NCI-H460 (cell line): ENCODE measurements around the gene TXNDC12. TPM values are rescaled to one million over a fixed set of nuclear protein-coding genes. Genes with fewer than 3 reads are reported as not detected.
A peak's percentile ranks its signal among the peaks of the same experiment; 100 is the strongest.
"Not testable (repeated sequence)": the region's sequence is repeated elsewhere in the genome, so short reads cannot be mapped to it uniquely, and the experiment has no call there.

Experiments
- DNase-seq: peaks from one replicate; pipeline ENCODE4 v3.0.0-alpha.2; 2016; ENCODE audit warnings: low read depth; ENCODE audit errors: extremely low read depth
- polyA plus RNA-seq: library from polyadenylated mRNA; depleted of rRNA; stranded (reverse); fragments of >200 nt; gene quantifications from 2 replicates; pipeline ENCODE4 v1.2.3, GENCODE V29; 2014; cell fraction: nucleus; rRNA removed
- total RNA-seq: library from RNA; depleted of rRNA; stranded (reverse); fragments of >200 nt; shearing (Covaris generic); gene quantifications from 2 replicates; pipeline ENCODE4 v1.2.3, GENCODE V29; 2014; rRNA removed

Gene TXNDC12
- 89.1 and 101 TPM in 2 replicates for total RNA-seq
- polyA plus RNA-seq: 54.8 and 57.5 TPM in 2 replicates

DNA sequence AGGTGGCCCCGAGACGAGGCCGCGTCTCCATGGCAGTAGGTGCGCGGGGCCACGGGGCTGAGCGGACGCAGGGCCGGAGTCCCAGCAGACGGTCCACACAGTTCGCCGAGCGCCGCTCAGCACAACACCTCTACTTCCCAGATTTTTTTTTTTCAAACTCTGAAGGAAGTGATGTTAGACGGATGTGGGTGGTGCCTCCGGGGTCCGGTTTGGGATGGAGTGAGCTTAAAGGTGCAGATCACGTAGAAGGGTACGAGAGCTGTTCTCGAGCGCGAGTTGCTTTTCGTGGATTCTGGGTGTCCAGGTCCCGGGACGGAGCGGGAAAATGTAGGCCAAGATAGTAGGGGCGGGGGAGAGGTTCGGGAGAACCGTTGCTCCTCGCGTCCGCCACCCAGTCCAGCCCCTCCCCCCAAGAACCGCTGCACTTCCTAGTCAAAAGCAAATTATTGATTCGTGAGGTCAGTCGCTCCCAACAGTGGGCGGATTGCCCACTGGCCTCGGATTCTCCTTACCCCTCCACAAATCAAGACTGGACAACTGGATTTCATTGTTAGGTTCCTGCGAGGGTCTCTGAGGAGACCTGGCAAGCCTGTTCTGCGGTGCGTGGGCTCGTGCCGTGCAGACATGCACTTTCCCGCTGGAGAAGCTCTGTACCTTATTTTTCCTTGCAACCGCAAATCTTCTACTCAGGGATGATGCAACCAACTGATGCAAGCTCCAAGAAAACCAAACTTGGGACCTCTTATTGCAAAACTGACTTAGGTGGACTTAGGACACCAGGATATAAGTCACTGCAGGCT, at the start of gene TXNDC12:
Gene TXNDC12 (minus strand): TSS at position 126 of the 800 bp plus-strand sequence. CDS start 95 bp downstream, at position 31.
- peak; percentile 85 for DNase-seq

DNA sequence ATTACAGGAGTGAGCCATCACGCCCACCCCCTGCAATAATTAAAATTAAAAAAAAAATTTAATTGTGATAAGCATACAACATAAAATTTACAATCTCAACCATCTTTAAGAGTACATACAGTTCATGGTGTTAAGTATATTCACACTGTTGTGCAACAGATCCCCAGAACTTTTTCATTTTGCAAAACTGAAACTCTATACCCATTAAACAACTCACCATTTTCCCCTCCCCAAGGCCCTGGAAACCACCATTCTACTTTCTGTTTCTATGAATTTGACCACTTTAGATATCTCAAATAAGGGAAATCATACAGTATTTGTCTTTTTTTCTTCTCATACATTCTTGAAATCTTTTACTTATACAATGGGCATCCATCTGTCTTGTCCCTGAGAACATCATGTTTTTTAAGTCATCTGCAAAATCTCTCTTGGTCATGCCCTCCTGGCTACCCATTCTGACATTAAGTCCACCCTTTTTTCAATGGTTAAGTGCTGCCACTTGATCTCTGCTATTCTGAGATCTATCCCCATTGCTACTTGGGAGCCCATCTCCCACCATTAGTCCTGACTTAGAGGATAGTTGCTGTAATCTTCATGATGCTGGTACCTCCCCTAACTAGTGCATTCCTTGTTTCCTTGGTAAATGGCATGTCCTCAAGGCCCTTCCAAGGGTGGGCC, 47.5 kb upstream of the TXNDC12 start:
- no peak for DNase-seq

- no peak for DNase-seq
These were observed 43.3 kb upstream of the TXNDC12 start for GRCh38 chr1:52098139-52098871.

- DNase-seq: no peak
These were observed 41.2 kb upstream of the TXNDC12 start for GRCh38 chr1:52096216-52096615.

DNA sequence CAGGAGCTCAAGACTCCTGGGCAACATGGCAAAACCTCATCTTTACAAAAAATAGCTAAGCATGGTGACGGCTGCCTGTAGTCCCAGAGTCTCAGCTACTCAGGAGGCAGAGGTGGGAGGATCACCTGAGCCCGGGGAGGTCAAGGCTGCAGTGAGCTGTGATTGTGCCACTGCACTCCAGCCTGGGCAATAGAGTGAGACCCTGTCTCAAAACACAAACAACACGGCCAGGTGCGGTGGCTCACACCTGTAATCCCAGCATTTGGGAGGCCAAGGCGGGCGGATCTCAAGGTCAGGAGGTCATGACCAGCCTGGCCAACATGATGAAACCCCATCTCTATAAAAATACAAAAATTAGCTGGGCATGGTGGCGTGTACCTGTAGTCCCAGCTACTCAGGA, 39.3 kb upstream of the TXNDC12 start:
- DNase-seq: not testable (repeated sequence)

GRCh38 chr1:52087892-52088291, 32.9 kb upstream of the TXNDC12 start:
- DNase-seq: not testable (repeated sequence)

- DNase-seq: no peak
These were observed 25.0 kb upstream of the TXNDC12 start for GRCh38 chr1:52080014-52080415.

DNA sequence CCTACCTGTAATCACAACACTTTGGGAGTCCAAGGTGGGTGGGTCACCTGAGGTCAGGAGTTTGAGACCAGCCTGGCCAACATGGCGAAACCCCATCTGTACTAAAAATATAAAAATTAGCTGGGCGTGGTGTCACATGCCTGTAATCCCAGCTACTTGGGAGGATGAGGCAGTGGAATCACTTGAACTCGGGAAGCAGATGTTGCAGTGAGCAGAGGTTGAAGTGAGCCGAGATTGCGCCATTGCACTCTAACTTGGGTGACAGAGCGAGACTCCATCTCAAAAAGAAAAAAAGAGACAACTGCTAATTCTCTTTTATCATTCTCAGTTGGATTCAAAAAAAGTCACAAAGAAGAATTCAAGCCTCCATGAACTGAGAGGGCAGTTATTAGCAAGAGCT, 22.3 kb upstream of the TXNDC12 start:
- not testable (repeated sequence) for DNase-seq

DNA sequence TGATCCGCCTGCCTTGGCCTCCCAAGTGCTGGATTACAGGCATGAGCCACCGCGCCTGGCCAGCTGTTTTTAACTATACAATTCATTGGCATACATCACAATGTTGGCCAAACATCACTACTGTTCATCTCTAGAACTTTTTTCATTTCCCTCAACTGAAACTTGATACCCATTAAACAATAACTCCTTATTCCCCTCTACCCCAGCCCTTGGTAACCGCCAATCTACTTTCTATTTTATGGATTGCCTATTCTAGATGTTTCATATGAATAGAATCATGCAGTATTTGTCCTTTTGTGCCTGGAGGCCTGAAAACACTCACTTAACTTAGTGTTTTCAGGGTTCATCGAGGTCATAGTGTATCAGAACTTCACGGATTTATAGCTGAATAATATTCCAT, 17.3 kb upstream of the TXNDC12 start:
- no peak for DNase-seq

- no peak for DNase-seq
These were observed 15.7 kb upstream of the TXNDC12 start for GRCh38 chr1:52070704-52071103.

DNA sequence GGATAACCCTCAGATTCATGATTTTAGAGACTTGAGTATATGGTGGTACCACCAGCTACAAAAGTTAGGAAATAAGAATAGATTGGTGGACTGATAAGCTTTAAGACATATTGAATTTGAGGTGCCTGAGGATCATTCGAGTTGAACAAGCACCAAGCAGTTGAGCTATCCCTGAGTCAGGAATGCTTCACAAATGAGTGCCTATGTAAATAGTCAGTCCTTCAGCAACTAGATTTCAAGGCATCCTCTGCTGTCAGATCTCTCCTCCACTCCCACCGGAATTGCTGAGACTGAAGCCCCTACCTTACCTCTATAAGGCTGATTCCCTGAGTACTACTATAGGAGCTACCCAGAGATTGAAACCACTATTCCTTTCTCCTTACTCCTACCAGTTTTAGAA, 8.2 kb upstream of the TXNDC12 start:
- DNase-seq: no peak

- no peak for DNase-seq
These were observed 5.8 kb upstream of the TXNDC12 start for GRCh38 chr1:52060822-52061221.

GRCh38 chr1:52059888-52060287, 4.9 kb upstream of the TXNDC12 start:
- no peak for DNase-seq

DNA sequence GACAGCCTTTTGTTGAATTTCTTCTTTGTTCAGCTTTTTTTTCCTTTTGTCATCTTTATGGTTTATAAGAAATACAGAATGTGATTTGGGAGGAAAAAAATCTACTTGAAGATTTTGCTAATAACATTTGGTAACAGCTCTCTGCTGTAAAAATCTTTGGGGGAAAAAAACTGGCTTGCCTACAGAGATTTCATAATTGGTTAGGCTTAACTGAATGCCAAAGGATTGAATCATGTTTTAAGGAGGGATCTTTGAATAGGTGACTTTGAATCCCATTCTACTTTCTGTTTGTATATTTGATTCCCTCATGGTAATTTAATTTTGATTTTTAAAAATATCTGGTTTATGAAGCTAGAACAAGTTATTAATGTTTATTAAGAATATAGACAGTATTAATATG, 4.3 kb upstream of the TXNDC12 start:
- no peak for DNase-seq

DNA sequence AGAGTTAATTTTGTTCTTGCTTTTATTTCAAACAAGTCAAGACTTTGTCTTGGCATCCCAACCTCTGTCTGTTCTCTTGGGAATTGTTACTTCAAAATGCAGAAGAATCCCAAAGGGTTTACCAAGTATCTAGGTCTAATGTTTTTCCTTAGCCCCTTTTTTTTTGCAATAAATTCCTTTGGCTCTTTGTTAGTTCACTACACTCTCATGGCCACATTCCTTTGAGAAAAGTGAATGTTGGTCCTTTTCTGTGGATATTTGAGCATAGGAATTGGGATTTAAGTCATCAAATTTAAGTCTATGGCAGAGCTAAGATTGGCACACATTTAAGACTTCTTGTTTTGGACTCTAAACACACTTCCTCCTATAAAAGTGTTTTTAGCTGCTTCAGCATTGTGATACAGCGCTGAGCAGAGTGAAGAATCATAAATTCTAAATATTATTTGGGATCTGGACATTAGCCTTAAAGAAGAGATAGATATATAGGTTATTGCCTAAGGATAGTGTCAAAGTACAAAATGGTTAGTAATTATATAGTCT, 3.0 kb upstream of the TXNDC12 start:
- no peak for DNase-seq

DNA sequence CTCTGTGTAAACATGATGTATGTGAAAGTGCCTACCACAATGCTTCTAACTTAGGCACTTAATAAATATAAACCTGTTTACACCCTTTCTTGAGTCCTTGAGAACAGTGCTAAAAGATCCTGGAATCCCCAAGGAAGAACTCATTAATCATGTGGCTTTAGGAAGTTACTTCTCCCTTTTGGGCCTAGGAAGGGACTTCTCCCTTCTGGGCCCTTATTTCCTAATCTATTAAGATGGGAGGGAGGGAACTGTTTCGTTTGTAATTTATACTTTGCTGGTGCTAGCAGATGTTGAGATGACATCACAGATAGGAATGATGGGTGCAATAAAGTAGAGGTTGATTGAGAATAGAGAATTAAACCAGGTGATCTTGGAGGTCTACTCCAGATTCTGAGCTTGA, 2.3 kb upstream of the TXNDC12 start:
- no peak for DNase-seq

DNA sequence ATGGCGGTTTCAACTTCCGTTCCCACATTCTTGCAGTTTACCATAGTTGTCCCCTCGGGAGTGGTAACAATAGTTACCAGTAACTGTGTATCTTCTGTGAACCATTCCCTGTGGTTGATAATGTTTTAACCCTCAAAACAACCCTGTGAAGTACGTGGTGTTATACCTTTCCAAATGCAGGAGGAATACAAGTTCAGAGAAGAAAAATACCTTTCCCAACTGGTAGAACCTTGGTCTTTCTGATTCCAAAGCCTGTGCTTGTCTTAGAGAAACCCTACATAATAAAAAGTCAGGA, 1.9 kb upstream of the TXNDC12 start:
- no peak for DNase-seq

- DNase-seq: peak; percentile 86
These were observed 1.4 kb upstream of the TXNDC12 start, which contains the start of gene BTF3L4 for GRCh38 chr1:52056163-52056936. BTF3L4 (plus strand) TSS chr1:52056295; CDS start chr1:52059848, 3,553 bp downstream.

- DNase-seq: no peak
These were observed 823 bp upstream of the TXNDC12 start for GRCh38 chr1:52055866-52056162.

DNA sequence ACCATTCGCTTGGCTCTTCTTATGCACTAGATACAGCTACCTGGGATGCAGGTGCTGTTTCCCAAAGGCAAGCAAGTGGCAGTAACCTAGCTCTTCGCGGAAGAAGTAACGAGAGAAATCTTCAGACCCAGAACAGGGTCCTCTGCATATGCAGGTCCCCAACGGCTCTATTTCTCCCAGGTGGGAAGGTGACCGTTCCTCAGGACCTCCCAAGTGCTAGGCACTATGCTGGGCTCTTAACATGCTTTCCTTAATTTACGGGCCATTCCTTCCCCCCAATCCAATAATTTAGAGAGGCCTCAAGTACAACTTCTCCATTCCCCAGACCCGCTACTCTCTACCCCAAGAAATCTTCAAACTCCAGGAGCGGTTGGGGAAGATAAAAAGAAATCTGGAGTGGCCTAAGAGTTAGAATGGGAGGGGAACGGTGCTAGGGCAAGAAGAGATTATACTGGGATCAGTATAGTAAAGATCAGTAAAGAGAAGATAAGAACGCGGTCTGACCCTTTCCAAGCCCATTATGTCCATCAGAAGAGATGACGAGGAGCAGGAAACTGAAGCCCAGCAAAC, 410 bp downstream of the TXNDC12 start:
- DNase-seq: no peak
